ENCODE measurements around the gene ACLY. TPM values are rescaled to one million over a fixed set of nuclear protein-coding genes. Genes with fewer than 3 reads are reported as not detected.

Gene ACLY
- total and polyA plus RNA-seq, 2 experiments from 2014 or later: 119 to 439 TPM

DNA sequence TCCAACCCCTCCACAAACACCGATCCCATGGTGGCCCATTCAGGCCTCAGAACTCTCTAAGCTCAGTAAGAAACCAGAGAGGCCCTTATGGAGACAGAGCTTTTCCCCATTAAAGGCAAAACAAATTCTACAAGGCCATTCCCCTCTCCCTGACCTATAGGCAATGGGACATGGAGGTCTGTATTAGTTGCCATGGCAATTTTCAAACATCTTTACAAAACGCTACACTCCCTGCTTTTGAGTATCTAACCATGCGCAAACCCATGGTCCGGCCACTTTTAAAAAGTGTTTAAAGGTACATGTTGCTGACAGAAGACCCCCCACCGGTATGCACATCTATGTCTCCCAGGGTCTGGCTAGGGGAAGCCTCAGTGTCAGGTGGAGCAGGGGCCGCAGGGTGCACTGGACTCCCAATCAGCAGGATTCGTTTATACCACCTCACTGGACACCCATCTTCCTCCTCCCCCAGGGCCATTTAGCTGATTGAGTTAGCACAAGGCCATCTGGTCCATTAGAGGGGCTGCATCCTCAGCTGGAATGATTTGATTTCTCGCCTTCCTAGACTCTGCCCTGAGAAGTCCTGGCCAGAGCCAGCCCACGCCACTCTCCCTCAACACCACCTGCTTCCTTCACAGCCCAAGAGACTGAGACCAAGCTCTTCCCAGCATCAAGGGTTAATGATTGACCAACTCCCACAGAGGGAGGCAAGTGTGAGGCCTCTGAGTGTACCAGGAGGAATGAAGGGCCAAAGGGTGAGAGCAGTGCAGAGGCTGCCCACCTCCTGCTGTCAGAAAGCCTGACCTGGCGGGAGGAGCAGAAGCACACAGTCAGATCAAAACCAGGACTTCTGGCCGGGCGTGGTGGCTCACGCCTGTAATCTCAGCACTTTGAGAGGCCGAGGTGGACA, 10.9 kb downstream of the ACLY start:
- no peak overlapping the region for H3K4me3 ChIP-seq
- Mint-ChIP-seq H3K4me1 (no peaks in the 10 kb centered on the region), H3K9me3 (no peaks in the 10 kb centered on the region), H3K36me3 (ENCODE audit: low read depth) (peaks cover 96% of the 10 kb centered on the region), H3K4me3 (no peak overlapping the region), H3K27me3 (ENCODE audit: insufficient read depth, low read depth, poor library complexity) (peaks cover 6% of the 10 kb centered on the region), H3K27ac (peak overlapping the region; percentile 52; the same call in 1 of the 2 replicates)
- no peak overlapping the region for H3K27ac ChIP-seq (ENCODE audit: low read depth)
- H2AFZ ChIP-seq: no peak overlapping the region
- H3K4me1 ChIP-seq (ENCODE audit: insufficient read depth): no peaks in the 10 kb centered on the region
- no peak overlapping the region for H3K4me2 ChIP-seq
- peaks cover 57% of the 10 kb centered on the region for H4K20me1 ChIP-seq (replicated peaks; ENCODE audit: insufficient read depth)
- peaks cover 71% of the 10 kb centered on the region for H3K36me3 ChIP-seq (ENCODE audit: insufficient read depth)
- H3K9me2 ChIP-seq (ENCODE audit: insufficient read depth): no peaks in the 10 kb centered on the region
- peaks cover 34% of the 10 kb centered on the region; the same call in 1 of the 2 replicates for H3F3A ChIP-seq (replicated peaks; ENCODE audit: low read depth)
- no peaks in the 10 kb centered on the region for H3K27me3 ChIP-seq (ENCODE audit: insufficient read depth)
- no peak for TF ChIP-seq ZNF114 (CRISPR knock-in tag; IDR thresholded peaks at IDR 0.05)
- TF ChIP-seq EZH2phosphoT487 (IDR thresholded peaks at IDR 0.05; ENCODE audit: unreplicated experiment): no peak
- TF ChIP-seq, protein P1, sequence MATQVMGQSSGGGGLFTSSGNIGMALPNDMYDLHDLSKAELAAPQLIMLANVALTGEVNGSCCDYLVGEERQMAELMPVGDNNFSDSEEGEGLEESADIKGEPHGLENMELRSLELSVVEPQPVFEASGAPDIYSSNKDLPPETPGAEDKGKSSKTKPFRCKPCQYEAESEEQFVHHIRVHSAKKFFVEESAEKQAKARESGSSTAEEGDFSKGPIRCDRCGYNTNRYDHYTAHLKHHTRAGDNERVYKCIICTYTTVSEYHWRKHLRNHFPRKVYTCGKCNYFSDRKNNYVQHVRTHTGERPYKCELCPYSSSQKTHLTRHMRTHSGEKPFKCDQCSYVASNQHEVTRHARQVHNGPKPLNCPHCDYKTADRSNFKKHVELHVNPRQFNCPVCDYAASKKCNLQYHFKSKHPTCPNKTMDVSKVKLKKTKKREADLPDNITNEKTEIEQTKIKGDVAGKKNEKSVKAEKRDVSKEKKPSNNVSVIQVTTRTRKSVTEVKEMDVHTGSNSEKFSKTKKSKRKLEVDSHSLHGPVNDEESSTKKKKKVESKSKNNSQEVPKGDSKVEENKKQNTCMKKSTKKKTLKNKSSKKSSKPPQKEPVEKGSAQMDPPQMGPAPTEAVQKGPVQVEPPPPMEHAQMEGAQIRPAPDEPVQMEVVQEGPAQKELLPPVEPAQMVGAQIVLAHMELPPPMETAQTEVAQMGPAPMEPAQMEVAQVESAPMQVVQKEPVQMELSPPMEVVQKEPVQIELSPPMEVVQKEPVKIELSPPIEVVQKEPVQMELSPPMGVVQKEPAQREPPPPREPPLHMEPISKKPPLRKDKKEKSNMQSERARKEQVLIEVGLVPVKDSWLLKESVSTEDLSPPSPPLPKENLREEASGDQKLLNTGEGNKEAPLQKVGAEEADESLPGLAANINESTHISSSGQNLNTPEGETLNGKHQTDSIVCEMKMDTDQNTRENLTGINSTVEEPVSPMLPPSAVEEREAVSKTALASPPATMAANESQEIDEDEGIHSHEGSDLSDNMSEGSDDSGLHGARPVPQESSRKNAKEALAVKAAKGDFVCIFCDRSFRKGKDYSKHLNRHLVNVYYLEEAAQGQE (IDR thresholded peaks at IDR 0.05; ENCODE audit: unreplicated experiment): no peak
- TF ChIP-seq NANOG (IDR thresholded peaks at IDR 0.05; ENCODE audit: borderline replicate concordance): no peak
- no peak for TF ChIP-seq JUNB (IDR thresholded peaks at IDR 0.05; ENCODE audit: unreplicated experiment)
- no peak for TF ChIP-seq POLR2AphosphoS5 (IDR thresholded peaks at IDR 0.05; ENCODE audit: low read depth)
- TF ChIP-seq, protein P2, sequence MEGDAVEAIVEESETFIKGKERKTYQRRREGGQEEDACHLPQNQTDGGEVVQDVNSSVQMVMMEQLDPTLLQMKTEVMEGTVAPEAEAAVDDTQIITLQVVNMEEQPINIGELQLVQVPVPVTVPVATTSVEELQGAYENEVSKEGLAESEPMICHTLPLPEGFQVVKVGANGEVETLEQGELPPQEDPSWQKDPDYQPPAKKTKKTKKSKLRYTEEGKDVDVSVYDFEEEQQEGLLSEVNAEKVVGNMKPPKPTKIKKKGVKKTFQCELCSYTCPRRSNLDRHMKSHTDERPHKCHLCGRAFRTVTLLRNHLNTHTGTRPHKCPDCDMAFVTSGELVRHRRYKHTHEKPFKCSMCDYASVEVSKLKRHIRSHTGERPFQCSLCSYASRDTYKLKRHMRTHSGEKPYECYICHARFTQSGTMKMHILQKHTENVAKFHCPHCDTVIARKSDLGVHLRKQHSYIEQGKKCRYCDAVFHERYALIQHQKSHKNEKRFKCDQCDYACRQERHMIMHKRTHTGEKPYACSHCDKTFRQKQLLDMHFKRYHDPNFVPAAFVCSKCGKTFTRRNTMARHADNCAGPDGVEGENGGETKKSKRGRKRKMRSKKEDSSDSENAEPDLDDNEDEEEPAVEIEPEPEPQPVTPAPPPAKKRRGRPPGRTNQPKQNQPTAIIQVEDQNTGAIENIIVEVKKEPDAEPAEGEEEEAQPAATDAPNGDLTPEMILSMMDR (conservative IDR thresholded peaks at IDR 0.05; ENCODE audit: low read depth in 2 of 2): no peak
- TF ChIP-seq, protein P3, sequence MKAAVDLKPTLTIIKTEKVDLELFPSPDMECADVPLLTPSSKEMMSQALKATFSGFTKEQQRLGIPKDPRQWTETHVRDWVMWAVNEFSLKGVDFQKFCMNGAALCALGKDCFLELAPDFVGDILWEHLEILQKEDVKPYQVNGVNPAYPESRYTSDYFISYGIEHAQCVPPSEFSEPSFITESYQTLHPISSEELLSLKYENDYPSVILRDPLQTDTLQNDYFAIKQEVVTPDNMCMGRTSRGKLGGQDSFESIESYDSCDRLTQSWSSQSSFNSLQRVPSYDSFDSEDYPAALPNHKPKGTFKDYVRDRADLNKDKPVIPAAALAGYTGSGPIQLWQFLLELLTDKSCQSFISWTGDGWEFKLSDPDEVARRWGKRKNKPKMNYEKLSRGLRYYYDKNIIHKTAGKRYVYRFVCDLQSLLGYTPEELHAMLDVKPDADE (IDR thresholded peaks at IDR 0.05): no peak
- no peak for TF ChIP-seq ZNF331 (CRISPR knock-in tag; IDR thresholded peaks at IDR 0.05; ENCODE audit: low read depth)
- TF ChIP-seq CREB1 (CRISPR knock-in tag; IDR thresholded peaks at IDR 0.05; ENCODE audit: low read depth): no peak
- TF ChIP-seq, protein P4, sequence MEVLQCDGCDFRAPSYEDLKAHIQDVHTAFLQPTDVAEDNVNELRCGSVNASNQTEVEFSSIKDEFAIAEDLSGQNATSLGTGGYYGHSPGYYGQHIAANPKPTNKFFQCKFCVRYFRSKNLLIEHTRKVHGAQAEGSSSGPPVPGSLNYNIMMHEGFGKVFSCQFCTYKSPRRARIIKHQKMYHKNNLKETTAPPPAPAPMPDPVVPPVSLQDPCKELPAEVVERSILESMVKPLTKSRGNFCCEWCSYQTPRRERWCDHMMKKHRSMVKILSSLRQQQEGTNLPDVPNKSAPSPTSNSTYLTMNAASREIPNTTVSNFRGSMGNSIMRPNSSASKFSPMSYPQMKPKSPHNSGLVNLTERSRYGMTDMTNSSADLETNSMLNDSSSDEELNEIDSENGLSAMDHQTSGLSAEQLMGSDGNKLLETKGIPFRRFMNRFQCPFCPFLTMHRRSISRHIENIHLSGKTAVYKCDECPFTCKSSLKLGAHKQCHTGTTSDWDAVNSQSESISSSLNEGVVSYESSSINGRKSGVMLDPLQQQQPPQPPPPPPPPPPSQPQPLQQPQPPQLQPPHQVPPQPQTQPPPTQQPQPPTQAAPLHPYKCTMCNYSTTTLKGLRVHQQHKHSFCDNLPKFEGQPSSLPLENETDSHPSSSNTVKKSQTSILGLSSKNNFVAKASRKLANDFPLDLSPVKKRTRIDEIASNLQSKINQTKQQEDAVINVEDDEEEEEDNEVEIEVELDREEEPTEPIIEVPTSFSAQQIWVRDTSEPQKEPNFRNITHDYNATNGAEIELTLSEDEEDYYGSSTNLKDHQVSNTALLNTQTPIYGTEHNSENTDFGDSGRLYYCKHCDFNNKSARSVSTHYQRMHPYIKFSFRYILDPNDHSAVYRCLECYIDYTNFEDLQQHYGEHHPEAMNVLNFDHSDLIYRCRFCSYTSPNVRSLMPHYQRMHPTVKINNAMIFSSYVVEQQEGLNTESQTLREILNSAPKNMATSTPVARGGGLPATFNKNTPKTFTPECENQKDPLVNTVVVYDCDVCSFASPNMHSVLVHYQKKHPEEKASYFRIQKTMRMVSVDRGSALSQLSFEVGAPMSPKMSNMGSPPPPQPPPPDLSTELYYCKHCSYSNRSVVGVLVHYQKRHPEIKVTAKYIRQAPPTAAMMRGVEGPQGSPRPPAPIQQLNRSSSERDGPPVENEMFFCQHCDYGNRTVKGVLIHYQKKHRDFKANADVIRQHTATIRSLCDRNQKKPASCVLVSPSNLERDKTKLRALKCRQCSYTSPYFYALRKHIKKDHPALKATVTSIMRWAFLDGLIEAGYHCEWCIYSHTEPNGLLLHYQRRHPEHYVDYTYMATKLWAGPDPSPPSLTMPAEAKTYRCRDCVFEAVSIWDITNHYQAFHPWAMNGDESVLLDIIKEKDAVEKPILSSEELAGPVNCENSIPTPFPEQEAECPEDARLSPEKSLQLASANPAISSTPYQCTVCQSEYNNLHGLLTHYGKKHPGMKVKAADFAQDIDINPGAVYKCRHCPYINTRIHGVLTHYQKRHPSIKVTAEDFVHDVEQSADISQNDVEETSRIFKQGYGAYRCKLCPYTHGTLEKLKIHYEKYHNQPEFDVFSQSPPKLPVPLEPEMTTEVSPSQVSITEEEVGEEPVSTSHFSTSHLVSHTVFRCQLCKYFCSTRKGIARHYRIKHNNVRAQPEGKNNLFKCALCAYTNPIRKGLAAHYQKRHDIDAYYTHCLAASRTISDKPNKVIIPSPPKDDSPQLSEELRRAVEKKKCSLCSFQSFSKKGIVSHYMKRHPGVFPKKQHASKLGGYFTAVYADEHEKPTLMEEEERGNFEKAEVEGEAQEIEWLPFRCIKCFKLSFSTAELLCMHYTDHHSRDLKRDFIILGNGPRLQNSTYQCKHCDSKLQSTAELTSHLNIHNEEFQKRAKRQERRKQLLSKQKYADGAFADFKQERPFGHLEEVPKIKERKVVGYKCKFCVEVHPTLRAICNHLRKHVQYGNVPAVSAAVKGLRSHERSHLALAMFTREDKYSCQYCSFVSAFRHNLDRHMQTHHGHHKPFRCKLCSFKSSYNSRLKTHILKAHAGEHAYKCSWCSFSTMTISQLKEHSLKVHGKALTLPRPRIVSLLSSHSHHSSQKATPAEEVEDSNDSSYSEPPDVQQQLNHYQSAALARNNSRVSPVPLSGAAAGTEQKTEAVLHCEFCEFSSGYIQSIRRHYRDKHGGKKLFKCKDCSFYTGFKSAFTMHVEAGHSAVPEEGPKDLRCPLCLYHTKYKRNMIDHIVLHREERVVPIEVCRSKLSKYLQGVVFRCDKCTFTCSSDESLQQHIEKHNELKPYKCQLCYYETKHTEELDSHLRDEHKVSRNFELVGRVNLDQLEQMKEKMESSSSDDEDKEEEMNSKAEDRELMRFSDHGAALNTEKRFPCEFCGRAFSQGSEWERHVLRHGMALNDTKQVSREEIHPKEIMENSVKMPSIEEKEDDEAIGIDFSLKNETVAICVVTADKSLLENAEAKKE (CRISPR knock-in tag; IDR thresholded peaks at IDR 0.05): no peak
- no peak for TF ChIP-seq STAT1 (IDR thresholded peaks at IDR 0.05; ENCODE audit: unreplicated experiment)
- no peak for TF ChIP-seq EZH2 (IDR thresholded peaks at IDR 0.05; ENCODE audit: low read depth, unreplicated experiment)
- DNase-seq (ENCODE audit: low spot score) (no peak), ATAC-seq (no peak)
- peaks cover 52% of the 10 kb centered on the region for H3K79me2 ChIP-seq (replicated peaks; ENCODE audit: insufficient read depth)

All from GM23338 (cell line).